SJCRH30 (cell line): ENCODE results near the gene PPIF. TPM values are rescaled to one million over a fixed set of nuclear protein-coding genes. Genes with fewer than 3 reads are reported as not detected.

Experiments used
- DNase-seq, 2 experiments: peaks; one replicate each; pipeline ENCODE4 v3.0.0-alpha.2; 2015 to 2020
- H3K27ac ChIP-seq: fragments of 250-450 bp; sonication (Bioruptor Pico); 2 replicates; pipeline ENCODE4 v1.5.1; 2020; ENCODE audit warnings: mild to moderate bottlenecking, moderate library complexity
- H3K27me3 ChIP-seq: fragments of 250-450 bp; sonication (Bioruptor Pico); 2 replicates; pipeline ENCODE4 v1.5.1; 2020; ENCODE audit warnings: mild to moderate bottlenecking, moderate library complexity
- H3K36me3 ChIP-seq: fragments of 250-450 bp; sonication (Bioruptor Pico); 2 replicates; pipeline ENCODE4 v1.5.1; 2020; ENCODE audit warnings: mild to moderate bottlenecking, moderate library complexity
- H3K4me1 ChIP-seq: fragments of 250-450 bp; sonication (Bioruptor Pico); 2 replicates; pipeline ENCODE4 v1.5.1; 2020; ENCODE audit warnings: mild to moderate bottlenecking, moderate library complexity
- H3K4me3 ChIP-seq: fragments of 250-450 bp; sonication (Bioruptor Pico); 2 replicates; pipeline ENCODE4 v1.5.1; 2020; ENCODE audit warnings: mild to moderate bottlenecking, moderate library complexity
- H3K9me3 ChIP-seq: fragments of 250-450 bp; sonication (Bioruptor Pico); replicated peaks from 2 replicates; pipeline ENCODE4 v1.5.1; 2020; ENCODE audit warnings: mild to moderate bottlenecking, moderate library complexity
- total RNA-seq: library from RNA; depleted of rRNA; stranded (reverse); fragments of >200 nt; shearing (Covaris generic); gene quantifications from 2 replicates; pipeline ENCODE4 v1.2.3, GENCODE V29; 2014

Gene PPIF
- total RNA-seq, 1 experiment from 2014 or later = 103 TPM

- Histone ChIP-seq H3K36me3 (peaks cover 18% of the 10 kb centered on the region), H3K4me3 (no peak overlapping the region), H3K27ac (no peak overlapping the region), H3K9me3 (no peaks in the 10 kb centered on the region), H3K27me3 (no peaks in the 10 kb centered on the region), H3K4me1 (peaks cover 11% of the 10 kb centered on the region; the same call in 1 of the 2 replicates)
- DNase-seq = no peak
Observed at GRCh38 chr10:79345241-79346011, 1.8 kb upstream of the PPIF start.

DNA sequence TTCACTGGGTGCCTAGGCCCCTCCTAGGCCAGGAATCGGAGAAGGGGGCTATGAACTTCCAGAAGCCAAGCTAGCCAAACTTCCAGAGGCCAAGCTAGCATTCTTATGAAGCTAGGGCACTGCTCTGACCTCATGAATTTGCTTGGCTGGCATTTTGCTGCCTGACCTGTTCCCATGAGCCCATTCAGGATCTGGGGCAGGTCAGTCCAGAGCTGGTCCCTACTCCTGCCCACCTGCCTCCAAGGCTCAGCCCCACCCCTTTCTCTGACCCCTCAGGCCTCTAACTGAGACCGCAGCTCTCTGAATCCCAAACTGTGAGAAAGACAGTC, 1.3 kb upstream of the PPIF start:
- Histone ChIP-seq H3K36me3 (peaks cover 24% of the 10 kb centered on the region), H3K4me3 (no peak overlapping the region), H3K27me3 (no peaks in the 10 kb centered on the region), H3K4me1 (peaks cover 11% of the 10 kb centered on the region; the same call in 1 of the 2 replicates), H3K27ac (no peak overlapping the region), H3K9me3 (no peaks in the 10 kb centered on the region)
- no peak for DNase-seq

DNA sequence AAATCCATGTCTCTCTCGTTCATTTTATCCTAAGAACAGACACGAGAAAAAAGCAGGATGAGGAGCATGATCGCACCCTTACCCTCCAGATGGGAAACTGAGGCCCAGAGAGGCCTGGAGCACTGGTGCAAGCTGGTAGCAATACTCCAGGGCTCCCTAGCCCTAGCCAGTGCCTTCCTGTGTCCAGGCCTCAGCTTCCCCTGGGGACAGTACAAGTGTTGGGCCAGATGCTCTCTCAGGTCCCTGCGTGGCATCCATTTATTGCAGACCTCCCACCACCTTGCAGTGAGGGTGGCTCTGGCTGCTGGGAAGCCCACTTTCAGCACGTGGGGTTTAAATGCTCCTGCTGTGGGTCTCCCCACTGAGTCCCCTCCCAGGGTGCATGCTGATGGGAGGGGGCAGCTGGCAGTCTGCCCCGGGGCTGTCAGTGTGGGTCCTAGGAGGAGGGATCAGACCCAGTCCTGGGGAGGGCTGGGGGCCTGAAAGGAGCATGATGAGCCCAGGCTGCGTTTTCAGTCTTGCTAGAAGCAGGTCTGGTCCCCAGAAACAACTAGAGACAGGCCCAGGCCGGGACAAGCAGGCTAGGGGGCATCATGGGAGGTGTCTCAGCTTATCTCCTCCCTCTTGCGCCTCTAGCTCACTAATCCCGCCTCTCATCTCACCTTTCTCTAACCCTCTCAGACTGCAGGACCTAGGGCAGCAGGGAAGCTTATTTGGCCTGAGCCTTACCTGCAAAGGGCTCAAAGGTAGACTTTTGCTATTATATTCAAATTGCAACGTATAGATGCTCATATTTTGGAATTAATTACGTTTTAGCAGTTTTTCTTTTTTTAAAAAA, 662 bp upstream of the PPIF start:
- H3K36me3 ChIP-seq = peaks cover 27% of the 10 kb centered on the region
- no peak overlapping the region; the same call in 1 of the 2 replicates for H3K27ac ChIP-seq
- no peaks in the 10 kb centered on the region for H3K9me3 ChIP-seq
- DNase-seq = peak in 1 of 2 experiments; percentile 33
- H3K4me1 ChIP-seq = peaks cover 11% of the 10 kb centered on the region; the same call in 1 of the 2 replicates
- peak overlapping the region; percentile 91 for H3K4me3 ChIP-seq
- H3K27me3 ChIP-seq = no peaks in the 10 kb centered on the region

- Histone ChIP-seq H3K4me1 (peaks cover 11% of the 10 kb centered on the region; the same call in 1 of the 2 replicates), H3K27me3 (no peaks in the 10 kb centered on the region), H3K4me3 (peak overlapping the region; percentile 91), H3K36me3 (peaks cover 42% of the 10 kb centered on the region), H3K9me3 (no peaks in the 10 kb centered on the region), H3K27ac (peak overlapping the region; percentile 75)
- DNase-seq = peak; percentile 60 to 66
Observed at GRCh38 chr10:79347894-79348639, 798 bp downstream of the PPIF start.

GRCh38 chr10:79348640-79348988, 1.3 kb downstream of the PPIF start:
- H3K36me3 ChIP-seq = peaks cover 47% of the 10 kb centered on the region
- H3K4me3 ChIP-seq = peak overlapping the region; percentile 91
- H3K27me3 ChIP-seq = no peaks in the 10 kb centered on the region
- H3K9me3 ChIP-seq = no peaks in the 10 kb centered on the region
- no peak for DNase-seq
- H3K4me1 ChIP-seq = peaks cover 11% of the 10 kb centered on the region; the same call in 1 of the 2 replicates
- H3K27ac ChIP-seq = peak overlapping the region; percentile 75; the same call in 1 of the 2 replicates

- Histone ChIP-seq H3K4me1 (peaks cover 11% of the 10 kb centered on the region; the same call in 1 of the 2 replicates), H3K27me3 (no peaks in the 10 kb centered on the region), H3K27ac (no peak overlapping the region), H3K36me3 (peaks cover 52% of the 10 kb centered on the region), H3K4me3 (no peak overlapping the region), H3K9me3 (no peaks in the 10 kb centered on the region)
- no peak for DNase-seq
Observed at GRCh38 chr10:79349072-79349491, 1.8 kb downstream of the PPIF start.

DNA sequence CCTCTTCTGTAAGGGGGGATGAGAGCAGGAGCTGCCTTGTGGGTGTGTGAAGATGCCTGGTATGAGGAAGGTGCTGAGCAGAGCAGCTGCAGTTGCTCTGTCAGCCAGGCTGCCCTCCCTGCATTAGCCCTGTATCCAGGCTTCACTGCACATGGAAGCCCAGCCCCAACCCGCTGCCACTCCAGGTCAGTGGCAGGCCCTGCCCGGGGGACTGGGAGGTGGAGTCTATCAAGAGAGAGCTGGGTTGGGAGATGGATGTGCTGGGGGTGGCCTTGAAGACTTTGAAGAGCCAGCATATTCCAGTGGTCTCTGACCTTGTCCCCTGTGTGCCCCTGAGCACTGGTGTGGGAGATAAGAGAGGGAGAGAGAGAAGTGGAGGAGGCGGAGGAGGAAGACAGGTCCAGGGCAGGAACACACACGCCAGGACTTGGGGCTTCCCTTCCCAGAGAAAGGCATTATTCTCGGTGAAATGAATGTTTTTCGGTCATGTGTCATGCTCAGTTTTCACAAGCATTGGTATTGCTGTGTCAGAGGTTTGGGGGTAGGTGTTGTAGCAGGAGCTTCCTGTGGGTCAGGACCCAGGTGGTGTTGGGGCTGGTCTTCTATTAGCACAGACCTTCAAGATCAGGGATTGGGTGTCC, 2.6 kb downstream of the PPIF start:
- Histone ChIP-seq H3K27ac (no peak overlapping the region), H3K4me3 (no peak overlapping the region), H3K9me3 (no peaks in the 10 kb centered on the region), H3K4me1 (peaks cover 11% of the 10 kb centered on the region; the same call in 1 of the 2 replicates), H3K27me3 (no peaks in the 10 kb centered on the region), H3K36me3 (peaks cover 60% of the 10 kb centered on the region)
- DNase-seq = no peak

- Histone ChIP-seq H3K27me3 (no peaks in the 10 kb centered on the region), H3K27ac (no peak overlapping the region), H3K36me3 (peaks cover 67% of the 10 kb centered on the region), H3K9me3 (no peaks in the 10 kb centered on the region), H3K4me3 (no peak overlapping the region), H3K4me1 (peaks cover 11% of the 10 kb centered on the region; the same call in 1 of the 2 replicates)
- no peak for DNase-seq
Observed at GRCh38 chr10:79350407-79351154, 3.3 kb downstream of the PPIF start.

DNA sequence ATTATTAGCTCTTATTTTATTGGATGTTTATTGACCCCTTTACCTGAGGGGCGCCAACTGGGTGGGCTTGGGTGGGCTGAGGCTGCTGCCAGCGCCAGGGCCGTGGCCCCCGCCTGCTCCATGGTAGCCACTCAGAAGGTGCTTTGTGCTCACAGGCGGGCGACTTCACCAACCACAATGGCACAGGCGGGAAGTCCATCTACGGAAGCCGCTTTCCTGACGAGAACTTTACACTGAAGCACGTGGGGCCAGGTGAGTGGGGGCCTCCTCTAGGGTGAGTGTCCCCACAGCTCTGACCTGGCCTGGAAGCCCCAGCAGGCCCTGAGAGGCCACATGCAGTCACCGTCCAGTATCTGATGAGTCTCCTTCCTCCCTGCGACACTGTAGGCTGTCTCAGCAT, 4.1 kb downstream of the PPIF start:
- Histone ChIP-seq H3K4me3 (no peak overlapping the region), H3K4me1 (peaks cover 11% of the 10 kb centered on the region; the same call in 1 of the 2 replicates), H3K9me3 (no peaks in the 10 kb centered on the region), H3K27ac (no peak overlapping the region), H3K36me3 (peaks cover 68% of the 10 kb centered on the region), H3K27me3 (no peaks in the 10 kb centered on the region)
- no peak for DNase-seq

GRCh38 chr10:79352035-79352877, 5.0 kb downstream of the PPIF start:
- Histone ChIP-seq H3K27me3 (no peaks in the 10 kb centered on the region), H3K36me3 (peaks cover 68% of the 10 kb centered on the region), H3K4me3 (no peak overlapping the region), H3K4me1 (peaks cover 5% of the 10 kb centered on the region; the same call in 1 of the 2 replicates), H3K9me3 (no peaks in the 10 kb centered on the region), H3K27ac (no peak overlapping the region)
- DNase-seq = no peak

DNA sequence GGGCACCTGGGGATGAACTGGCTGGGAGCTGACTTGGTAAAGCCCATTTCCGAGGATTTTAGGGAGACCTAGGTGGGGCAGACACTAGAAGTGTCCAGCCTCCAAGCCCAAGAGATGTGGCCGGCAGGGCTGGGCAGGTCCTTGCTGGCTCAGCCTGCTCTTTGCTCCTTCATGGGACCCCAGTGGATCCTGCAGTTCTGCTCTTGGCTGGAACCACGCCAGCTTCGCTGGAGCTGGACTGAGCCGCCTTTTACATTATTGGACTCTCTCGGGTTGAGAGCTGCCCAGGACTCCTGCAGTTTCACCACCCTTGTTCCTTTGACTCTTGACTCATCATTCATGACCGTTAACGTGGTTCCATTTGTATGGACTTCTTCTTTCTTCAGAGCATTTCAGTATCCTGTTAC, 5.7 kb downstream of the PPIF start:
- H3K27me3 ChIP-seq = no peaks in the 10 kb centered on the region
- H3K4me3 ChIP-seq = no peak overlapping the region
- no peak overlapping the region for H3K27ac ChIP-seq
- H3K9me3 ChIP-seq = no peaks in the 10 kb centered on the region
- no peak for DNase-seq
- H3K4me1 ChIP-seq = peaks cover 5% of the 10 kb centered on the region; the same call in 1 of the 2 replicates
- H3K36me3 ChIP-seq = peaks cover 68% of the 10 kb centered on the region

- Histone ChIP-seq H3K27ac (no peak overlapping the region), H3K9me3 (no peaks in the 10 kb centered on the region), H3K27me3 (no peaks in the 10 kb centered on the region), H3K36me3 (peaks cover 67% of the 10 kb centered on the region), H3K4me3 (no peak overlapping the region), H3K4me1 (peaks cover 2% of the 10 kb centered on the region; the same call in 1 of the 2 replicates)
- DNase-seq = no peak
Observed at GRCh38 chr10:79353726-79354125, 6.5 kb downstream of the PPIF start.

GRCh38 chr10:79354141-79354540, 6.9 kb downstream of the PPIF start:
- H3K9me3 ChIP-seq = no peaks in the 10 kb centered on the region
- DNase-seq = no peak
- no peak overlapping the region for H3K27ac ChIP-seq
- no peaks in the 10 kb centered on the region for H3K4me1 ChIP-seq
- no peak overlapping the region for H3K4me3 ChIP-seq
- H3K36me3 ChIP-seq = peaks cover 63% of the 10 kb centered on the region
- no peaks in the 10 kb centered on the region for H3K27me3 ChIP-seq
